ENCODE measurements around the gene MYL6B.

DNA sequence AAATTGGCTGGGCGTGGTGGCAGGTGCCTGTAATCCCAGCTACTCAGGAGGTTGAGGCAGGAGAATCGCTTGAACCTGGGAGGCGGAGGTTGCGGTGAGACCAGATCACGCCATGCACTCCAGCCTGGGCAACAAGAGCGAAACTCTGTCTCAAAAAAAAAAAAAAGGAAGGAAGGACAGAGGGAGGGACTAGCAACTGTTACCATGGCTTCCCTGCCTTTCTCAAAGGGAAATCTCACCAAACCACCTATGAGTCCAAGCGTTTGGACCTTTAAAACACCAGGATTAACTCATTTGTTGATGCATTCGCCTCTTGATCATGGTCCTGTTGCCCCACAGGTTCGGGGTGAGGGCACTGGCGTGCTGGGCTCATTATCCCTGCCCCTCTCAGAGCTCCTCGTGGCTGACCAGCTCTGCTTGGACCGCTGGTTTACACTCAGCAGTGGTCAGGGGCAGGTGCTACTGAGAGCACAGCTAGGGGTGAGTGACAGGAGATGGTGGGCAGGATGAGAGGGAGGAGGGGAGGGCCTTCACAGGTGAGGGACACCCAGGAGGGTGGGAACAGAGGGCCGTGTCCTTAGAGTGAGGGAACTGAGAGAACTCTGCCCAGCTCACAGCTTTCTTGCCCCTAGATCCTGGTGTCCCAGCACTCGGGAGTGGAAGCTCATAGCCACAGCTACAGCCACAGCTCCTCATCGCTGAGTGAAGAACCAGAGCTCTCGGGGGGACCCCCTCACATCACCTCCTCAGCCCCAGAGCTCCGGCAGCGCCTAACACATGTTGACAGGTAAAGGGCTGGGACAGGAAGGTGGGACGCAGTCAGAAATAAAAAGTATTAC, 10.2 kb upstream of the MYL6B start:
- TF ChIP-seq CTCF (IDR thresholded peaks at IDR 0.05) (no peak), POLR2A (IDR thresholded peaks at IDR 0.05) (no peak)

All from right lobe of liver (tissue), 4 donors.